IMR-90 (cell line): Measurements from ENCODE around the gene DAB1. TPM values are rescaled to one million over a fixed set of nuclear protein-coding genes. Genes with fewer than 3 reads are reported as not detected.

ENCODE experiments used
- ATAC-seq: fragments of 200-7000 bp; cut with Tn5 transposase; 2 replicates; pipeline ENCODE4 v1.9.1; 2020; ENCODE audit warnings: low read depth, mild to moderate bottlenecking, moderate library complexity
- BruUV-seq: library from RNA; stranded (reverse); fragments of 400-500 nt; replicated peaks from 2 replicates; lab custom pipeline; 2021; lab: Mats Ljungman, UMichigan
- CTCF ChIA-PET: fragments of 300-600 bp; formaldehyde crosslinking; extraction: SDS; loops from one replicate; lab custom pipeline; 2021; ENCODE audit warnings: antibody characterized with exemption; lab: Yijun Ruan, JAX
- POLR2A ChIA-PET: fragments of 300-600 bp; sonication (Branson Sonifier 250); formaldehyde crosslinking; loops from one replicate; lab custom pipeline; 2022; ENCODE audit warnings: antibody characterized with exemption; ENCODE audit not compliant: unreplicated experiment; lab: Charles Lee
- DNase-seq: peaks from one replicate; pipeline ENCODE4 v3.0.0; 2013
- H2AFZ ChIP-seq: replicated peaks from 2 replicates; pipeline ENCODE3; 2013; ENCODE audit warnings: low read length, mild to moderate bottlenecking; ENCODE audit not compliant: poor library complexity
- H2AK5ac ChIP-seq: 2 replicates; pipeline ENCODE4 v1.6.1; 2013; ENCODE audit warnings: low read depth, low read length, inconsistent platforms
- H2AK9ac ChIP-seq: replicated peaks from 2 replicates; pipeline ENCODE3; 2013; ENCODE audit warnings: mild to moderate bottlenecking, low read depth, low read length, moderate library complexity; ENCODE audit not compliant: poor library complexity
- H2BK120ac ChIP-seq: 2 replicates; pipeline ENCODE4 v1.6.1; 2013; ENCODE audit warnings: low read depth, low read length, inconsistent platforms
- H2BK15ac ChIP-seq: 3 replicates; pipeline ENCODE4 v1.6.1; 2013; ENCODE audit warnings: low read depth, low read length, inconsistent platforms
- H2BK20ac ChIP-seq: 2 replicates; pipeline ENCODE4 v1.6.1; 2013; ENCODE audit warnings: low read depth, mild to moderate bottlenecking, inconsistent platforms, low read length, moderate library complexity
- H2BK5ac ChIP-seq: 2 replicates; pipeline ENCODE4 v1.6.1; 2013; ENCODE audit warnings: mild to moderate bottlenecking, low read depth, low read length, inconsistent platforms; ENCODE audit not compliant: poor library complexity, severe bottlenecking
- H3K14ac ChIP-seq: replicated peaks from 2 replicates; pipeline ENCODE4 v1.6.1; 2013; ENCODE audit warnings: low read depth, low read length, inconsistent platforms
- H3K18ac ChIP-seq: 2 replicates; pipeline ENCODE4 v1.6.1; 2013; ENCODE audit warnings: low read depth, low read length, control low read depth
- H3K23ac ChIP-seq: 2 replicates; pipeline ENCODE4 v1.6.1; 2013; ENCODE audit warnings: low read depth, low read length, inconsistent platforms
- H3K27ac ChIP-seq: 2 replicates; pipeline ENCODE4 v1.5.1; 2013; ENCODE audit warnings: mild to moderate bottlenecking, control low read depth, low read length; ENCODE audit not compliant: insufficient read depth
- H3K27me3 ChIP-seq: 2 replicates; pipeline ENCODE4 v1.6.1; 2013; ENCODE audit warnings: low read length; ENCODE audit not compliant: control insufficient read depth, insufficient read depth
- H3K36me3 ChIP-seq: 2 replicates; pipeline ENCODE4 v1.6.1; 2013; ENCODE audit warnings: low read length, mixed read lengths; ENCODE audit not compliant: control insufficient read depth, insufficient read depth
- H3K4ac ChIP-seq: 2 replicates; pipeline ENCODE4 v1.6.1; 2013; ENCODE audit warnings: low read depth, low read length, inconsistent platforms
- H3K4me1 ChIP-seq: 2 replicates; pipeline ENCODE4 v1.6.1; 2013; ENCODE audit warnings: low read length, mixed read lengths; ENCODE audit not compliant: control insufficient read depth, insufficient read depth
- H3K4me2 ChIP-seq: 2 replicates; pipeline ENCODE4 v1.6.1; 2013; ENCODE audit warnings: low read depth, mild to moderate bottlenecking, control low read depth, low read length, moderate library complexity
- H3K4me3 ChIP-seq: 2 replicates; pipeline ENCODE4 v1.5.1; 2013; ENCODE audit warnings: low read depth, mild to moderate bottlenecking, control low read depth, low read length, moderate library complexity; ENCODE audit not compliant: insufficient read depth
- H3K56ac ChIP-seq: 2 replicates; pipeline ENCODE4 v1.6.1; 2013; ENCODE audit warnings: low read length, inconsistent platforms; ENCODE audit not compliant: insufficient read depth; ENCODE audit errors: extremely low read depth
- H3K79me1 ChIP-seq, 2 experiments: 2 replicates each; pipeline ENCODE4 v1.6.1; 2013; ENCODE audit warnings: low read length in 2 of 2, inconsistent platforms in 1 of 2, low read depth in 1 of 2
- H3K9ac ChIP-seq: 2 replicates; pipeline ENCODE4 v1.6.1; 2013; ENCODE audit warnings: low read depth, low read length, control low read depth
- H3K9me1 ChIP-seq: 2 replicates; pipeline ENCODE4 v1.6.1; 2013; ENCODE audit warnings: low read length, inconsistent platforms; ENCODE audit not compliant: insufficient read depth
- H3K9me3 ChIP-seq: 2 replicates; pipeline ENCODE4 v1.6.1; 2013; ENCODE audit warnings: low read length; ENCODE audit not compliant: control insufficient read depth, insufficient read depth
- H4K20me1 ChIP-seq: 2 replicates; pipeline ENCODE4 v1.6.1; 2013; ENCODE audit warnings: low read length, inconsistent platforms; ENCODE audit not compliant: insufficient read depth
- H4K5ac ChIP-seq: 2 replicates; pipeline ENCODE4 v1.6.1; 2013; ENCODE audit warnings: mild to moderate bottlenecking, low read depth, low read length, control low read depth
- H4K8ac ChIP-seq, 2 experiments: 2 replicates each; pipeline ENCODE4 v1.6.1; 2013; ENCODE audit warnings: low read depth in 2 of 2, low read length in 2 of 2, control low read depth in 1 of 2, inconsistent platforms in 1 of 2
- H4K91ac ChIP-seq: 2 replicates; pipeline ENCODE4 v1.6.1; 2013; ENCODE audit warnings: low read depth, low read length, inconsistent platforms; ENCODE audit not compliant: insufficient read depth
- BHLHE40 ChIP-seq: fragments of 150-350 bp; IDR thresholded peaks from 2 replicates; pipeline ENCODE4 v1.6.1; 2016; ENCODE audit warnings: mild to moderate bottlenecking, low read depth, low read length
- CEBPB ChIP-seq: IDR thresholded peaks from 2 replicates; pipeline ENCODE4 v1.6.1; 2012; ENCODE audit warnings: low read depth, low read length, improper control_type of control experiment
- CHD1 ChIP-seq: IDR thresholded peaks from 2 replicates; pipeline ENCODE4 v1.6.1; 2012; ENCODE audit warnings: low read depth, low read length, improper control_type of control experiment
- CTCF ChIP-seq: conservative IDR thresholded peaks from 2 replicates; pipeline ENCODE4 v1.5.1; 2012; ENCODE audit warnings: mild to moderate bottlenecking, low read depth, low read length, improper control_type of control experiment
- ELK1 ChIP-seq: fragments of 150-350 bp; IDR thresholded peaks from 2 replicates; pipeline ENCODE4 v1.6.1; 2016; ENCODE audit warnings: low read depth, mild to moderate bottlenecking, low read length, moderate library complexity, borderline replicate concordance
- FOS ChIP-seq: fragments of 150-350 bp; IDR thresholded peaks from 2 replicates; pipeline ENCODE4 v1.6.1; 2016; ENCODE audit warnings: low read depth, low read length
- MAFK ChIP-seq: IDR thresholded peaks from 2 replicates; pipeline ENCODE4 v1.6.1; 2012; ENCODE audit warnings: low read depth, low read length, improper control_type of control experiment
- MAZ ChIP-seq: IDR thresholded peaks from 2 replicates; pipeline ENCODE4 v1.6.1; 2012; ENCODE audit warnings: low read depth, mild to moderate bottlenecking, low read length, improper control_type of control experiment, moderate library complexity, borderline replicate concordance
- MXI1 ChIP-seq: IDR thresholded peaks from 2 replicates; pipeline ENCODE4 v1.6.1; 2012; ENCODE audit warnings: low read depth, mild to moderate bottlenecking, low read length, moderate library complexity, borderline replicate concordance
- NFE2L2 ChIP-seq: fragments of 150-350 bp; IDR thresholded peaks from 2 replicates; pipeline ENCODE4 v1.6.1; 2016; ENCODE audit warnings: low read depth, mild to moderate bottlenecking, low read length
- POLR2A ChIP-seq: IDR thresholded peaks from 2 replicates; pipeline ENCODE4 v1.6.1; 2012; ENCODE audit warnings: mild to moderate bottlenecking, low read depth, low read length
- RAD21 ChIP-seq: IDR thresholded peaks from 2 replicates; pipeline ENCODE4 v1.6.1; 2012; ENCODE audit warnings: low read length, improper control_type of control experiment
- RCOR1 ChIP-seq: IDR thresholded peaks from 2 replicates; pipeline ENCODE4 v1.6.1; 2012; ENCODE audit warnings: mild to moderate bottlenecking, low read length, improper control_type of control experiment; ENCODE audit not compliant: insufficient replicate concordance
- RFX5 ChIP-seq: IDR thresholded peaks from 2 replicates; pipeline ENCODE4 v1.8.0; 2012; ENCODE audit warnings: low read depth, mild to moderate bottlenecking, low read length, moderate library complexity
- SMC3 ChIP-seq: fragments of 150-350 bp; IDR thresholded peaks from 2 replicates; pipeline ENCODE4 v1.6.1; 2016; ENCODE audit warnings: low read depth, mild to moderate bottlenecking, antibody characterized with exemption, low read length, moderate library complexity
- USF2 ChIP-seq: fragments of 150-350 bp; IDR thresholded peaks from 2 replicates; pipeline ENCODE4 v1.6.1; 2017; ENCODE audit warnings: mild to moderate bottlenecking, antibody characterized with exemption, low read length, low read depth
- WGBS, 2 experiments: methylation state at CpG; one replicate each; pipeline versions ENCODE4 v1.1.5 to v1.1.7; 2013; ENCODE audit warnings: missing lambda C conversion rate in 2 of 2; ENCODE audit not compliant: insufficient read length in 1 of 2; ENCODE audit errors: extremely low coverage in 2 of 2; 5-methylcytosine and 5-hydroxymethylcytosine counted together
- dilution Hi-C: fragments of 300-500 bp; cut with HindIII; formaldehyde crosslinking; loops from one replicate; pipeline ENCODE4 v1.14.3; 2018; ENCODE audit warnings: low sequenced_read_pairs; ENCODE audit not compliant: unreplicated experiment
- in situ Hi-C: fragments of 300-500 bp; cut with MboI; formaldehyde crosslinking; loops from 3 replicates; pipeline ENCODE4 v1.14.3; 2019; ENCODE audit warnings: low sequenced_read_pairs, inconsistent platforms, mixed read lengths
- intact Hi-C: fragments of 100-400 bp; cut with micrococcal nuclease; formaldehyde crosslinking; loops from 2 replicates; pipeline ENCODE4 v1.10.0; 2022
- polyA plus RNA-seq, 3 experiments: library from polyadenylated mRNA; depleted of rRNA; stranded (reverse); fragments of >200 nt; gene quantifications; 2 replicates each; pipeline ENCODE4 v1.2.3, GENCODE V29; 2012; ENCODE audit warnings: low replicate concordance in 1 of 3
- total RNA-seq: library from RNA; depleted of rRNA; stranded (reverse); fragments of >200 nt; gene quantifications from 2 replicates; pipeline ENCODE4 v1.2.3, GENCODE V29; 2012

The DAB1 gene
- total and polyA plus RNA-seq, 2 of the 4 experiments (the other 2 are of a cell fraction): 0.18 to 0.41 TPM

GRCh38 chr1:57401671-57402070 lies 22.2 kb downstream of the DAB1 start:
- BruUV-seq: no TSS peak
- POLR2A ChIA-PET: no interaction called here
- no peaks in the 10 kb centered on the region; the same call in 1 of the 2 replicates for H3K4me1 ChIP-seq

More at GRCh38 chr1:57401671-57402070, 22.2 kb downstream of the DAB1 start:
- no peak overlapping the region for H4K5ac ChIP-seq
- H3K36me3 ChIP-seq: no peaks in the 10 kb centered on the region
- dilution Hi-C loops: no loop called here
- intact Hi-C loops: no loop called here
- no peak overlapping the region for H4K8ac ChIP-seq
- H4K20me1 ChIP-seq: no peaks in the 10 kb centered on the region
- H3K56ac ChIP-seq: no peak overlapping the region
- DNase-seq (no peak), ATAC-seq (no peak)
- no peak overlapping the region for H2AFZ ChIP-seq
- H2AK9ac ChIP-seq: no peak overlapping the region
- H3K4me2 ChIP-seq: no peak overlapping the region
- in situ Hi-C loops: no loop called here
- H3K79me1 ChIP-seq: no peaks in the 10 kb centered on the region
- no peak overlapping the region for H3K14ac ChIP-seq
- H2BK5ac ChIP-seq: no peak overlapping the region
- H2BK20ac ChIP-seq: no peak overlapping the region
- no peak overlapping the region for H2BK120ac ChIP-seq
- H3K27ac ChIP-seq: no peak overlapping the region
- H2AK5ac ChIP-seq: no peak overlapping the region
- WGBS, 2 experiments: no CpG with 5 or more reads among the region's 1 CpG
- CTCF ChIA-PET: no interaction called here
- H3K18ac ChIP-seq: no peak overlapping the region
- H3K4me3 ChIP-seq: no peak overlapping the region
- TF ChIP-seq CHD1: no peak
- no peak for TF ChIP-seq ELK1
- no peak for TF ChIP-seq MAFK
- TF ChIP-seq SMC3: no peak
- TF ChIP-seq RFX5: no peak
- TF ChIP-seq CTCF: no peak
- no peak for TF ChIP-seq RCOR1
- TF ChIP-seq MAZ: no peak
- no peak for TF ChIP-seq RAD21
- TF ChIP-seq CEBPB: no peak
- TF ChIP-seq USF2: no peak
- TF ChIP-seq BHLHE40: no peak
- no peak for TF ChIP-seq NFE2L2
- no peak for TF ChIP-seq FOS
- no peak for TF ChIP-seq MXI1
- no peak for TF ChIP-seq POLR2A
- no peaks in the 10 kb centered on the region for H3K9me3 ChIP-seq
- H2BK15ac ChIP-seq: no peak overlapping the region
- no peak overlapping the region for H3K23ac ChIP-seq
- H4K91ac ChIP-seq: no peak overlapping the region
- H3K4ac ChIP-seq: no peak overlapping the region
- H3K27me3 ChIP-seq: no peaks in the 10 kb centered on the region
- H3K9ac ChIP-seq: no peak overlapping the region
- no peaks in the 10 kb centered on the region for H3K9me1 ChIP-seq
